CD4-positive, alpha-beta T cell treated with Interleukin-2 at 100 ng/mL for 4 hours (primary cell): Measurements from ENCODE around the gene KRTAP5-11.
"Not testable (repeated sequence)": the region's sequence is repeated elsewhere in the genome, so short reads cannot be mapped to it uniquely, and the experiment has no call there.

Experiments
- DNase-seq: peaks from one replicate; pipeline ENCODE4 v3.0.0-alpha.2; 2020; ENCODE audit warnings: low spot score

The KRTAP5-11 gene

DNA sequence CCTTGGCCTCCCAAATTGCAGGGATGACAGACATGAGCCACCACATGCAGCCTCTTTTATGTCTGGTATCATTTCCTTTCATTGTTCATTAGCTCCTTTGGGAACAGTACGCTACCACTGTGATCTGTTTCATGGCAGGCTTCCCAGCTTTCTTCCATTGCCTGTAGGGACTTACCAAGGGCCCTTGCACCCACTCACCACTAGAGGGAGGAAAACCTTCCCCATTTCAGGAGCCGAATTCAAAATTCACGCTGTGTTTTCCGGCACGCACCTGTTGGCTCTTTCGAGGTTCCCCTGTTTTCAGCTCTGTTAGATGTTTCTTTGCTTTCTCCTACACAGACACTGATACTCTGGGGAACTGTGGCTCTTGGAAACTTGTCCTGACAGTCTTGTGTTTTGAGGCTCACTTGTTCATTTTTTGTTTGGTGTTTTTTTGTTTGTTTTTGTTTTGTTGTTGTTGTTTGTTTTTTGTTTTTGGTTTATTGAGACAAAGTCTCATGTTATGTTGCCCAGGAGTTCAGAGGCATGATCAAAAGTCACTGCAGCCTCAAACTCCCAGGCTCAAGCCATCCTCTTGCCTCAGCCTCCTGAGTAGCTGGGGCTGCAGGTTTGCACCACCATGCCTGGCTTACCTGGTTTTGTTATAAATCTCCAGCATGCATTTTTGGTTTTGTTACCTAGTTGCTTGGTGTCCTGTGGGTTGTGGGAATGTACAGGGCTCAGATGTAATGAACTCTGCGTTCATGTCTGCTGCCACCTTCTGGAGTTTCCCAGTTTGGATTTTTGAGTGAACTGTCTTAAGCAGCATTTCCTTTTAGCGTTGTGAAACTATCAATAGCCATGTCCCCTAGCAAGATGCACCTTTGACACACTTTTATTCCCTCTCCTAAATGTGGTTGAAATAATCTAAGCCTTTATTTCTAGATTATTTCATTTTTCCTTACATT, 2.3 kb downstream of the KRTAP5-11 start:
- peak; percentile 23 for DNase-seq

DNA sequence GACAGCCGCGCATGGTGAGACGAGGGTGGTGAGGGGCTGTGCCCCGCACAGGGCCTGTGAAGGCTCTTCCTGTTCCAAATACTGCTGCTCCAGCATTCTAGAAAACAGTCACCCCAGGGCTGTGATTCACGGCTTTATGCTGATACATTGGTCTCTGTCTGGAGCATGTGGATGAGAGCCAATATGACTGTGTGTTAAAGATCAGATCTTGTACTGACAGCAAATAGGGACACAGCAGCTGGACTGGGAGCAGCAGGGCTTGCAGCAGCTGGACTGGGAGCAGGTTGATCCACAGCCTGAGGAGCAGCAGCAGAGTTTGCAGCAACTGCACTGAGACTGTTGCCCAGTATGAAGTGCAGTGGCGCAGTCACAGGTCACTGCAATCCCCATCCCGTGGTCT, 3.2 kb downstream of the KRTAP5-11 start:
- not testable (repeated sequence) for DNase-seq

DNA sequence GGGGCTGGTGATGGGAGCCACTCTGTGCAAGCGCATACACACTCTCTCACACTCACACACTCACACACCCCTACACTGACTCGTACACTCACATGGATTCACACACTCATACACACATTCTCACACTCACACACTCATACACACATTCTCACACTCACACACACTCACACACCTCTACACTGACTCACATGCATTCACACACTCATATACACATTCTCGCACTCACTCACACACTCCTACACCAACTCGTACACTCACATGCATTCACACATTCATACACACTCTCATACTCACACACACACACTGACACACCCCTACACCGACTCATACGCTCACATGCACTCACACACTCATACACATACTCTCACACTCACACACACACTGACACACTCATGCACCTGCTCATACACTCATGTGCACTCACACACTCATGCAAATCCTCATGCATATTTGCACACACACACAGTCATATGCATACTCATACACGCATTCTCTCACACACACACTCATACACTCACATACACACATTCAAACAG, 5.1 kb downstream of the KRTAP5-11 start:
- no peak for DNase-seq

DNA sequence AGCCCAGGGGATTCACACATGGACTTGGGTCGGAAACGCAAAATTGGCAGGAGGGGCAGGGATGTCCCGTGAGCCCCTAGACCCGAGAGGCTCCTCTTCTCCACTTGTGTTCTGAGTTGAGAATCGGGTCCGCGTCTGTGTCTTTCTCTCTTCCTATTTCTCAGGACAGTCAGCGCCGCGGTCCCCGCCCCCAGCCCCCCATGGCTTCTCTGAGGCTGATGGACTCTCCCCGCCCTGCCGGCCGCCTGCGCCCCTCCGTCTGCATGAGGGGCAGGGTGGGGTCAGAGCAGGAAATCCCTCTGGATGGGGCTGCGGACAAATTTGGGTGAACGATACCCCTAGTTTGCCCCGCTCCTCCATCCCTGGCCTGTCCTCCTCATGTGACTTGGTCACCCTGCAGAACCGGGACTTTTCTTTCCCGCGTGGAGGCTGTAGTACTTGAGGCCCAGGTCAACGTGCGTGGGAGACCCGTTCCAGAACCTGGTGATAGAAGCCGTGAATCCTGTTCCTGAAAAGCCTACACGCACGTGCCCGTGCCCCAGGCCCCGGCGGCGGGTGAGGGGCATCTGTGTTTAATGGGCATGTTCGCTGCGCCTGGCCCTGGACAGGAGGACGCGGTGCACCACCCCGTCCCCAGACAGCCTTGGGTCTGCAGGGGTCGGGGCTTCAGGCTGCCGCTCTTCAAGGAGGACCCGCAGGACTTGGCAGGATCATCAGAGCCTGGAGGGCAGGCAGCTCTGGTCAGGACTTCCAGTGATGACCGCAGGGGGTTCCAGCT, 5.8 kb downstream of the KRTAP5-11 start:
- DNase-seq, result not testable (repeated sequence)

DNA sequence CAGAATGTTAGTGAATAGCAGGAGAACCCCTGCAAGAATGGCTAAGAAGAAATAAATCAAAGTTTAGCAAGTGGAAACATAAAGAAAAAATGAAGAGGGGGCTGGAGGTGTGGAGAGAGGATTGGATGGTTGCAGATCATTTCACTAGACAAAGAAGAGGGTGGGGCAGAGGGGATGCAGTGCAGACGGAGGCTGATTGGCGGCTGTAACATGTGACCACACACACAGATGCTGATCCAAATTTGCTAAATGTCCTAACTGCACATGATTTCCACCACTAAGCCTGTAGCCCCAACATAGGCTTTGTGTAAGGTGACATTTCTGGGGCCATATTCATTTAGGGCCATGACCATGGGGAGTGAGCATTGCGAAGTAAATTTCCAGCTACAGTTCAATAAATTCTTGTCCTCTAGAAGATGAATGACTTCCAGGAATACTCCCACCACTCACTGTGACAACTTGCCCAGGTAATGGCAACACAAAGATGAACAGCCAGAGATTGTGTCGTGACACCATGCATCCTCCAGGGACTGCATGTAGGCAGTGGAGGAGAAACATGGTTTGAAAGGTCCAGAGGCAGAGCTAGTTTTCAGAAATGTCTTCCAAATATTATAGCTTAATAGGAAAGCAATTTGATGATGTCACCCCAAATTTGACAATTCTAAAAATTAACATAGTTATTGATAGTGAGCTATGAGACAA, 6.8 kb downstream of the KRTAP5-11 start:
- DNase-seq, result no peak

DNA sequence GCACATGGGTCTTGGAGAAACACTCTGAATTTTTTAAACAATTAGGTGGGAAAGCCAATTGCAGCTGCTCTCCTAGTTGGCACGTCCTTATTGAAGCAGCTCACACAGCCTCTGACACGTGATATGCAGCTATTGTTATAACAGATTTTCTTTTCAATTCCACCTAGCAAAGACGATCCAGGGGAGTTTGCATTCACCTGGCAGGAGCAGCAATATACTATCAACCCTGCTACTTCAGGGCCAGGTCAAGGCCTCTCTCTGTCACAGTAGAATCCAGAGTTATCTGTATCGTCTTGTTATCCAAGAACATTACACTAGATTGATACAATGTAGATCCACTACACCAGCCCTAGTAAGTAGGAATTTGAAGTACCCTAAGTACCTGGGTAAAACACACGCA, 8.3 kb downstream of the KRTAP5-11 start:
- no peak for DNase-seq

DNA sequence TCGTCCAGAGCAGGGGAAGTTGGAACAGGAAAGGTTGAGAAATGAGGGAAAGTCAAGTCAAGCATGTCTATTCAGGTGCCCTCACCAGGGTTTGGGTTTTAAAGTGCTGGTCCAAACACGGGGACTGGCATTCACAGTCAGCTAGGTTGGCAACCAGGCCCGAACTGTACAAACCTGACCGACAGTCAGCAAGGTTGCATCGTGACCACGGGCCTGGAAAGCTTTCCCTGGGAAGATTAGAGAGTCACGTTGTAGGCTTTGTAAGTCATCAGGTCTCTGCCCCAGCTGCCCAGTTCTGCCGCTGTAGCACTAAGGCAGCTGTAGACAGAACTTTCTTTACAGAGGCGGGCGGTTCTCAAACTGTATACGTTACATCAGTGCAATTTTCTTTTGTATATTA, 9.9 kb downstream of the KRTAP5-11 start:
- DNase-seq, result no peak

DNA sequence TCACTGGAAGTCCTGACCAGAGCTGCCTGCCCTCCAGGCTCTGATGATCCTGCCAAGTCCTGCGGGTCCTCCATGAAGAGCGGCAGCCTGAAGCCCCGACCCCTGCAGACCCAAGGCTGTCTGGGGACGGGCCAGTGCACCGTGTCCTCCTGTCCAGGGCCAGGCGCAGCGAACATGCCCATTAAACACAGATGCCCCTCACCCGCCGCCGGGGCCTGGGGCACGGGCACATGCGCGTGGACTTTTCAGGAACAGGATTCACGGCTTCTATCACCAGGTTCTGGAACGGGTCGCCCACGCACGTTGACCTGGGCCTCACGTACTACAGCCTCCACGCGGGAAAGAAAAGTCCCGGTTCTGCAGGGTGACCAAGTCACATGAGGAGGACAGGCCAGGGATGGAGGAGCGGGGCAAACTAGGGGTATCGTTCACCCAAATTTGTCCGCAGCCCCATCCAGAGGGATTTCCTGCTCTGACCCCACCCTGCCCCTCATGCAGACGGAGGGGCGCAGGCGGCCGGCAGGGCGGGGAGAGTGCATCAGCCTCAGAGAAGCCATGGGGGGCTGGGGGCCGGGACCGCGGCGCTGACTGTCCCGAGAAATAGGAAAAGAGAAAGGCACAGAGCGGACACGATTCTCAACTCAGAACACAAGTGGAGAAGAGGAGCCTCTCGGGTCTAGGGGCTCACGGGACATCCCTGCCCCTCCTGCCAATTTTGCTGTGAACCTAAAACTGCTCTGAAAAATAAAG, 11.4 kb downstream of the KRTAP5-11 start:
- DNase-seq, result not testable (repeated sequence)

DNA sequence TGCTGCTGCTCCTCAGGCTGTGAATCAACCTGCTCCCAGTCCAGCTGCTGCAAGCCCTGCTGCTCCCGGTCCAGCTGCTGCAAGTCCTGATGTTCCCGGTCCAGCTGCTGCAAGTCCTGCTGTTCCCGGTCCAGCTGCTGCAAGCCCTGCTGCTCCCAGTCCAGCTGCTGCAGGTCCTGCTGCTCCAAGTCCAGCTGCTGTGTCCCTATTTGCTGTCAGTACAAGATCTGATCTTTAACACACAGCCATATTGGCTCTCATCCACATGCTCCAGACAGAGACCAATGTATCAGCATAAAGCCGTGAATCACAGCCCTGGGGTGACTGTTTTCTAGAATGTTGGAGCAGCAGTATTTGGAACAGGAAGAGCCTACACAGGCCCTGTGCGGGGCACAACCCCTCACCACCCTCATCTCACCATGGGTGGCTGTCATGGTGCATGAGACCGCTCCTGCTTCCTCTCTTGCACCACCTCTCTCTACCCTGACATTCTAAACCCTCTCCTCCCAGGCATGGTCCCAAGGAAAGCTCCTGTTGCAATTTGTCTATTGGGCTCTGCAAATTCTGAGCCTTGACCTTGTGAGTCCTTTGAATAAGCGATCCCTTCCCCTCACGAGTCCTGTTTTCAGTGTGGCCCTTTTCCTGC, 13.8 kb downstream of the KRTAP5-11 start:
- DNase-seq, result no peak

DNA sequence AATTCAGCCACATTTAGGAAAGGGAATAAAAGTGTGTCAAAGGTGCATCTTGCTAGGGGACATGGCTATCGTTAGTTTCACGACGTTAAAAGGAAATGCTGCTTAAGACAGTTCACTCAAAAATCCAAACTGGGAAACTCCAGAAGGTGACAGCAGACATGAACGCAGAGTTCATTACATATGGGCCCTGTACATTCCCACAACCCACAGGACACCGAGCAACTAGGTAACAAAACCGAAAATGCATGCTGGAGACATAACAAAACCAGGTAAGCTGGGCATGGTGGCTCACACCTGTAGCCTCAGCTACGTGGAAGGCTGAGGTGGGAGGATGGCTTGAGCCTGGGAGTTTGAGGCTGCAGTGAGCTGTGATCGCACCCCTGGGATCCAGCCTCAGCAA, 15.0 kb downstream of the KRTAP5-11 start:
- not testable (repeated sequence) for DNase-seq

DNA sequence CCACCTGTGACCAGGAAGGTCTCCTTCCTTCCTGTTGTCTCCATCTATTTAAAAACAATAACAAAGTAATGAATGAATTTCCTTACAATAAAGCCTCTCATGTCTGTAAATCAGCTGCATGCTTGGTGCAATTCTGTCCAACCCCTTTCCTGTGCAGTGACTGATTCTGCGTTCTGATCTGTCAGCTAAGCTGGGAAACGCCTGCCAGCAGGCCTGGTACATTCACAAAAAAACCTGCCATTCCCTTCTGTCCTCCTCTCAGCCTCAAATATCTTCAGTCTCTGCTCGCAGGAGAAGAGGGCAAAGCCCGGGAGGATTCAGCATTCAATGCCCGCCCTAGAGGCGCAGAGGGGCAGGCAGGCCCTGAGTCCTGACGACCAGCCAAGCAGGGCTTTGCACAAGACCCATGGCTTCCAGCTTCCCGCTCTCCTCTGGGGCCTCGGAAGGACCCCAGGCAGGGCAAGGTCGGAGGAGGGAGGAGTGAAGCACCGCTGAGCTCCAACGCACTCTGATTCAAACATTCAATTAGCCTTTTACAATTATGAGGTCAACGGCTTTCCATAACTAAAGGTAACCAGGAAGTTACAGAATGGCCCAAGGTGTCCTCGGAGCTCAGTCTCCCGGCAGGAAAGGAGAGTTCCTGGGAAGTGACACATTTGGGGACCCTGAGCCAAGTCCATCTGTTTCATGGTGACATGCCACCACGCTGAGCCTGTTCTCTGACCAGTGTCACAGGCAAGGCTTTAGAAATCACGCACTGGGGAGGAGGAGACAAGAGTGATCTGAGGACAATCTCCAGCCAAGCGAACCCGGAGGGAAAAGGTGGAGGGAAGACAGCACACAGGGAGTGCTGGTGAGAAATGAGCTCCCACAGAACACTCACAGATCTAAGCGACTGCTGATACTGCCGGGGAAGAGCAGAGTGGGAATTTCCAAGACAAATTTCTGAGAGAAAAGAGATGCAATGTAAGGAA, 15.8 kb downstream of the KRTAP5-11 start:
- DNase-seq, result not testable (repeated sequence)

DNA sequence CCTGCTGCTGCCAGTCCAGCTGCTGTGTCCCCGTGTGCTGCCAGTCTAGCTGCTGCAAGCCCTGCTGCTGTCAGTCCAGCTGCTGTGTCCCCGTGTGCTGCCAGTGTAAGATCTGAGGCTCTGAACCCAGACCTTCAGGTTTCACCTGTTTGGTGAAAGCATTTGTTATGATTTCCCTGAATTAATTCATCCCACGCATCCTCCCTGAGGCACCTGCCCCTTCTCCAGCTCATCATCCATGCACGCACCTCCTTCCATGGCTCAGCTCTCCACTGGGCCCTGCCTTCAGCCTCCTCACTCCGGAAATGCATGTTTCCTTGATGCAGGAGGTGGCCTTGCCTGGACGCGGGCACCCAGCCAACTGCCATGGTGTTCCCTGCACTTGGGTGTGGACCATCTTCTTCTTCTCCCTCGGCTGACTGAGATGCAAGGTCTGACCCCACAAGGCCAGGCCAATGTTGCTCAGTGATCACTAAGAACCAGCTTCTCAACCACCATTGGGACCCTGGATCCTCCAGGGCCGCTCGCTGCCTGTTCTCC, 16.5 kb downstream of the KRTAP5-11 start:
- no peak for DNase-seq

DNA sequence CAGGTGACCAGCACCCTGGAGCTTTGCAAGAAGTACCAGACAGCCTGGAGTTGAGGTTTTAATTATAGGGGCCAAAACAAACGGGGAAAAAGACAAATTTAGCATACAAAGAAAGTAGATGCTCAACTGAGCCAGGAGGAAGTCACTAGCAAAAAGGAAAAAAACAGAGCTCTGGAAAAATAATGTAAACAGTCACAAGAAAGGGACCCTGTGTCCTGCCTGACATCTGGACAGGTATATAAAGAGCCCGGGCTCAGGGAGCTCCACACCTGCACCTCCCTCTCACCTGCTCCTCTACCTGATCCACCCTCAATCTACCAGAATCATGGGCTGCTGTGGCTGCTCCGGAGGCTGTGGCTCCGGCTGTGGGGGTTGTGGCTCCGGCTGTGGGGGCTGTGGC, 17.4 kb downstream of the KRTAP5-11 start, which contains the start of gene KRTAP5-10:
KRTAP5-10 (plus strand) TSS at position 301 of the 400 bp plus-strand sequence; CDS start at position 326, 25 bp downstream.
- no peak for DNase-seq

DNA sequence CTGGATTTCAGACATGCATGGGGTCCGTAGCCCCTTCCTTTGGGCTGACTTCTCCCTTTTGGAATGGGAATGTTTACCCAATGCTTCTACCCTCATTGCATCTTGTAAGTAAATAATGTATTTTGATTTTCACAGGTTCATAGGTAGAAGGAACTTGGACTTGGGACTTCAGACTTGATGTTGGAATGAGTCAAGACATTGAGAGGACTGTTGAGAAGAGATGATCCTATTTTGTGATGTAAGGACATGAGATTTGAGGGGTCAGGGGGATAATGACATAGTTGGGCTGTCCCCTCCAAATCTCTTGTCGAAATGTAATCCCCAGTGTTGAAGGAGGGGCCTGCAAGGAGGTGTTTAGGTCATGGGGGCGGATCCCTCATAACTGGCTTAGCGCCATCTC, 18.2 kb downstream of the KRTAP5-11 start:
- no peak for DNase-seq

DNA sequence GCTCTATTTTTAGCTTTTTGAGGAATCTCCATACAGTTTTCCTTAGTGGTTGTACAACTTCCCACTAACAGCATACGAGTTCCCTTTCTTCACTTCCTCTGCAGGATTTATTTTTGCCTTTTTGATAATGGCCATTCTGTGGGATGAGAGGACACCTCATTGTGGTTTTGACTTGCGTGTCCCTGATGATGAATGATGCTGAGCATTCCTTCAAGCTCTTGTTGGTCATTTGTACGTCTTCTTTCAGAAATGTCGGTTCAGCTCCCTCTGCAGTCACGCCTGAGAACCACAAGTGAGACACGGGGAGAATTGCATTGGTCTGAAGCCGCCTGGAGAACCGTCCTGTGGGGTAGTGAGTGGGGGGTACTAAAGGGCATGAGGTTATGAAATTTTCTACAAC, 19.3 kb downstream of the KRTAP5-11 start:
- DNase-seq, result no peak

DNA sequence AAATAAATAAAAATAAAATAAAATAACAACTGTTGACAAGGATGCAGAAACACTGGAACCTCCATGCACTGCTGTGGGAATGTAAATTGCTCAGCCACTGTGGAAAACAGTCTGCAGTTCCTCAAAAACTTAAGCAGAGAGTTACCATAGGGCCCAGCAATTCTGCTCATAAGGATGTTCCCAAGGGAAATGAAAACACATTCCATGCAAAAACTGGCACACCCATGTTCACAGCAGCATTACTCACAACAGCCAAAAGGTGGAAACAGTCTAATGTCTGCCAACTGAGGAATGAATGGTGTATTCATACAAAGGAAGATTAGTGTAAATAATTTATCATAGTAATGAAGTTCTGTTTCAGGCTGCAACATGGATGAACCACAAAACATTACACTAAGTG, 20.6 kb downstream of the KRTAP5-11 start:
- DNase-seq, result no peak

DNA sequence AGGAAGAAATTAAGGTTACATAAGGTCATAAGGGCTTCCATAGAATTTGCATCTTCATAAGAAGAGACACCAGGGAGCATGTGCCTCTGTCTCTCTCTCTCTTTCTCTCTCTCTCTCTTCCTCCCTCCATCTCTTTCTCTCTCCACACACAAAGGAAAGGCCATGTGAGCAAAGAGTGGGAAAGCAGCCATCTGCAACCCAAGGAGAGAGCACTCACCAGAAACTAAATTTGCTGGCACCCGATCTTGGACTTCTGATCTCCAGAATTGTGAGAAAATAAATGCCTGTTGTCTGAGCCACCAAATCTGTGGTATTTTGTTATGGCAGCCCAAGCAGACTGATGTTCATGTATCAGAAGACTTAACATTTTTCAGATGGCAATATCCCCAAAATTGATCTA, 23.7 kb downstream of the KRTAP5-11 start:
- DNase-seq, result no peak

DNA sequence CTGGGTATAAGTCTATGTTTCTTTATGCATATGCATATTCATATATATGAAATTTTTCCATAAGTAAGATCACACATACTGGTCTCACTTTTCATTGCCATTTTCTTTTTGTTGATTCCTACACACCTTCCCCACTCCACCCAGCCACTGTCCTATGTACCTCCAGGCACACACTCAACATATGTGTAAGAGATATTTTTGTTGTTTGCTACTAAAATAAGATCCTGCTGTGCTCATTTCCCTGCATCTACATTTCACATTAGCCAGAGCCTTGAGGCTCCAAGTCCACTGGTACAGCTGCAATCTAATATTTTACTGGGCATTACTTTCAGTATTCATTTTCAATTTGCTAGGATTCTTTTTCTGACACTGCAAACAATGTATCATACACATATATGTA, 25.4 kb downstream of the KRTAP5-11 start:
- no peak for DNase-seq

DNA sequence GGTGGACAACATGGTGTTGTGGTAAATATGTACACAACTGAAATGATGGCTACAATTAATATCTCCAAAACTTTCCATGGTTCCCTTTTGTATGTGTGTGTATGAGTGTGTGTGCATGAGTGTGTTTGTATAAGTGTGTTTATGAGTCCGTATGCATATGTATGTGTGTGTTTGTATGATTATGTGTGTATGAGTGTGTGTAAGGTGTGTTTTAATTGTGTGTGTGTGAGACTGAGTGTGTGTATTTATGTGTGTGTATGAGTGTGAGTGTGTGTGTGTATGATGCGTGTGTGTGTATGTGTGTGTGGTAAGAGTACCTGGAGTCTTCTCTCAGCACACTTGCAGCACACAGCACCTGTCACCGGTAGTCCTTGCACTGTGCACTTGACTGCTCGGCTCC, 26.7 kb downstream of the KRTAP5-11 start:
- no peak for DNase-seq
